Measurements from ENCODE around the gene EIF5AL1.
"Not testable (repeated sequence)": the region's sequence is repeated elsewhere in the genome, so short reads cannot be mapped to it uniquely, and the experiment has no call there.

The EIF5AL1 gene

DNA sequence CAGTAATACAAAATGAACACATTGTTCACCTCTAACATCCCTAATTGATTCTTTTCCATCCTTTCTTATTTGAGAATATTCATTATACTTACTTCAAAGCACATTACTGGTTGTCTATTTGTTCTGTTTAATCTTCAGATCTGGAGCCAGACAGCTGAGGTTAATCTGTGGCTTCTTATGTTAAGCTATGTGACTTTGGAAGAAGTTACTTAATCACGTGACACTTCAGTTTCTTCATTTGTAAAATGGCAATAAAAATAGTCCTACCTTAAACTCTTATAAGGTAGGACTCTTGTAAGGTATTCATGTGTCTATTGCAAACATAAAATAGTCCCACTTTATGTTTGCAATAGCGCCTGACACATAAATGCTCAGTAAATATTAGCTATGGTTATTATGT, 34.8 kb downstream of the EIF5AL1 start:
- H3K27me3 ChIP-seq (ENCODE audit: insufficient read depth, low read depth, severe bottlenecking); H3K9me3 ChIP-seq (ENCODE audit: severe bottlenecking); H3K36me3 ChIP-seq; H3K4me3 ChIP-seq (ENCODE audit: low read depth, low read length); H3K27ac ChIP-seq; DNase-seq: not testable (repeated sequence)

DNA sequence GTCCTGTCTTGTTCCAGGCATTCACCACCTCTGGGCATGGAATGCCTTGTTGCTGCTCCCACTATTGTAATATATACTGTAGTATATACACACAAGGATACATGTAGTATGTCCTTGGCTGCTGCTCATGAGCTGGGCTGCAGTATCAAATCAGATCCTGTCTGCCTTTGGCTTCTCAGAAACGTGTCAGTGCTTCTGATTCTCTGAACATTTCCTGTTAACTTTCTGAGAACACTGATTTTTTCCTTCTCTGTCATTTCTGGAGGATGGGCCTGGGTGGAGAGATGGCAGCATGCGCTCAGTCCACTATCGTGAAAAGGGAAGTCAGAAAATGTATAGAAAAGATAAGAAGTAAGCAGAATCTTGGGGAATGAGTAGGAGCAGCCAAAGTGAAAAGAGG, 35.6 kb downstream of the EIF5AL1 start:
- Histone ChIP-seq H3K27ac (no peak overlapping the region), H3K36me3 (no peaks in the 10 kb centered on the region), H3K4me3 (ENCODE audit: low read depth, low read length) (no peak overlapping the region), H3K9me3 (ENCODE audit: severe bottlenecking) (peaks cover 2% of the 10 kb centered on the region), H3K27me3 (ENCODE audit: insufficient read depth, low read depth, severe bottlenecking) (no peaks in the 10 kb centered on the region)
- TF ChIP-seq CTCF (IDR thresholded peaks at IDR 0.05; ENCODE audit: low read depth, low read length) = no peak
- no peak for DNase-seq

- H3K9me3 ChIP-seq (ENCODE audit: severe bottlenecking) = no peaks in the 10 kb centered on the region
- H3K27ac ChIP-seq = peak overlapping the region; percentile 35
- H3K27me3 ChIP-seq (ENCODE audit: insufficient read depth, low read depth, severe bottlenecking) = no peaks in the 10 kb centered on the region
- TF ChIP-seq CTCF (IDR thresholded peaks at IDR 0.05; ENCODE audit: low read depth, low read length) = no peak
- H3K4me3 ChIP-seq (ENCODE audit: low read depth, low read length) = no peak overlapping the region
- DNase-seq = peak; percentile 56
- no peaks in the 10 kb centered on the region for H3K36me3 ChIP-seq
These were observed 39.8 kb downstream of the EIF5AL1 start for GRCh38 chr10:79552143-79552542.

GRCh38 chr10:79555354-79556309, 43.3 kb downstream of the EIF5AL1 start:
- no peak for TF ChIP-seq CTCF (IDR thresholded peaks at IDR 0.05; ENCODE audit: low read depth, low read length)
- DNase-seq = no peak
- Histone ChIP-seq H3K27me3 (ENCODE audit: insufficient read depth, low read depth, severe bottlenecking) (no peaks in the 10 kb centered on the region), H3K4me3 (ENCODE audit: low read depth, low read length) (no peak overlapping the region), H3K27ac (no peak overlapping the region), H3K9me3 (ENCODE audit: severe bottlenecking) (no peaks in the 10 kb centered on the region), H3K36me3 (no peaks in the 10 kb centered on the region)

GRCh38 chr10:79556961-79557360, 44.6 kb downstream of the EIF5AL1 start:
- DNase-seq; H3K9me3 ChIP-seq (ENCODE audit: severe bottlenecking); H3K36me3 ChIP-seq; H3K27me3 ChIP-seq (ENCODE audit: insufficient read depth, low read depth, severe bottlenecking); H3K4me3 ChIP-seq (ENCODE audit: low read depth, low read length); H3K27ac ChIP-seq: not testable (repeated sequence)

DNA sequence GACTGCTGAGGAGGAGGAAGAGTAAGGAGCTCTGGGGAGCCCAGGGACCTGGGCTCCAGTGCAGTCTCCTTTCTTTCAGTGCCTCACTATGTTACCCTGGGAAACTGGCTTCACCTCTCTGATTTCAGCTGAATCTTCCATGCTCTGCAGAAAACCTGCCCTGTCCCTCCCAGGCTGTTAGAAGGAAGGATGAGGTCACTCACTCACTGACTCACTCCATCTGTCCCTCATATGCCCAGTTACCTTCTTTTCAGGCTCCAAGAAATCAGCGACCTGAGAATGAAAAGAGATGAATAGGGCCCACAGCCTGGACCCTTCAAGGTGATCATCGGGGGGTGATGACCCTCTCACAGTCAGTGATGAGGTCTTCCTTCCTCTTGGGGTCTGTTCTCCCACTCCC, 47.4 kb downstream of the EIF5AL1 start:
- Histone ChIP-seq H3K27ac (no peak overlapping the region), H3K9me3 (ENCODE audit: severe bottlenecking) (no peaks in the 10 kb centered on the region), H3K36me3 (no peaks in the 10 kb centered on the region), H3K4me3 (ENCODE audit: low read depth, low read length) (no peak overlapping the region), H3K27me3 (ENCODE audit: insufficient read depth, low read depth, severe bottlenecking) (no peaks in the 10 kb centered on the region)
- no peak for TF ChIP-seq CTCF (IDR thresholded peaks at IDR 0.05; ENCODE audit: low read depth, low read length)
- no peak for DNase-seq
